LNCaP clone FGC (cell line): Measurements from ENCODE around the gene RELN.

Source experiments
- DNase-seq: peaks from one replicate; pipeline ENCODE4 v3.0.0-alpha.2; 2011; ENCODE audit warnings: low read depth
- H3K4me3 ChIP-seq: 2 replicates; pipeline ENCODE4 v1.5.1; 2011; ENCODE audit warnings: mild to moderate bottlenecking, low read depth, low read length, control low read depth
- TF ChIP-seq, protein P1 (sequence below): IDR thresholded peaks from 2 replicates; pipeline ENCODE4 v1.5.1; 2012; ENCODE audit warnings: mild to moderate bottlenecking; ENCODE audit not compliant: control insufficient read depth, insufficient read depth; ENCODE audit errors: extremely low read depth

The RELN gene

DNA sequence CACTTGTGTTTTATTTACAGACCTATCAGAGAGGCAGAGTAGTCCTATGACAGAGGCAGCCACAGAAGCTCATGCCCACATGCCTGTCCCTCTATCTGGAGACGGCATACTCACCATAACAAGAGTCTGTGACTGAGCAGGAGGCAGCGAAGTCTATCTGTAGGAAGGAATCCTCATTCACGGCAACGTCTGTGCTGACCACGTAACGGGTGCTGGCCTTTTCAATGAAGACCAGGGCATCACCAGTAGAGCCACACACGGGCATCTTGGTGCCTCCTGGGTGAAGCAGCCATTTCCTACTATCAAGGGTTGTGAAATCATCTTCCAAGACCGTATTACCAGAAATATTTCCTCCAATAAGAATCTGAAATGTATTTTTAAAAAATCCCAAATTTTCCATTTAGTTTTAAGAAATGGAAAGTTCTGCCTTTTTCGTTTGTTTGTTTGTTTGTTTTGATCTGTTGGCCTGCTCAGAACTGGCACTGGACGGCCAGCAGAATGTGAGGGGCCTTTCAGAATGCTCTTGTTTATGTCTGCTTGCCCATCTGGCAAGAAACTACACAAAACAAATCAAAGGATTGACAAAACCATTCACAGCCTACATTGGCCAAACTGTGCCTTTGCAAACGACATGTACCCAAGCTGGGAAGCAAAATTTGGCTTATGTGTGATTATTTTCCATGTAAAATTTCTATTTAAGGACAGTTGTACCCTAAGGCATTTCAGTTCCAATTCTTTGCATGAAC lies 450.3 kb downstream of the RELN start:
- H3K4me3 ChIP-seq = no peak overlapping the region

DNA sequence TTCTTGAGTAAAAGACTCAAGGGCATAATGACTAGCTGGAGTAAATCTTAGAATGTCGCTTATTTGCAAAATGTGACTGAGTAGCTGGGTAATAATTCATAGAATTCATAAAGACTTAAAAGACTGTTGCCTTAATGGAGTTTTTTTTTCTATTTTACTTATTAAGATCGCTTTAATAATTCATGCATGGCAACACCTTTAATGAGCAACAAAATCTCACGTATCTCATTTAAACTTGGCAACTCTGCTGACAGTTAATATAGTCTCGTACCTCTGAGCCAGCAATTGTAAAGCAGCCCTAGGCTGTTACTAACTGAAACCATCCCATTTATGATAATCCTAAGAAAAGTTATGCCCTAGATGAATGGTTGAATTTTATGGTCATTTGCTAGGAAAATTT lies 455.7 kb downstream of the RELN start:
- TF ChIP-seq, protein P1, sequence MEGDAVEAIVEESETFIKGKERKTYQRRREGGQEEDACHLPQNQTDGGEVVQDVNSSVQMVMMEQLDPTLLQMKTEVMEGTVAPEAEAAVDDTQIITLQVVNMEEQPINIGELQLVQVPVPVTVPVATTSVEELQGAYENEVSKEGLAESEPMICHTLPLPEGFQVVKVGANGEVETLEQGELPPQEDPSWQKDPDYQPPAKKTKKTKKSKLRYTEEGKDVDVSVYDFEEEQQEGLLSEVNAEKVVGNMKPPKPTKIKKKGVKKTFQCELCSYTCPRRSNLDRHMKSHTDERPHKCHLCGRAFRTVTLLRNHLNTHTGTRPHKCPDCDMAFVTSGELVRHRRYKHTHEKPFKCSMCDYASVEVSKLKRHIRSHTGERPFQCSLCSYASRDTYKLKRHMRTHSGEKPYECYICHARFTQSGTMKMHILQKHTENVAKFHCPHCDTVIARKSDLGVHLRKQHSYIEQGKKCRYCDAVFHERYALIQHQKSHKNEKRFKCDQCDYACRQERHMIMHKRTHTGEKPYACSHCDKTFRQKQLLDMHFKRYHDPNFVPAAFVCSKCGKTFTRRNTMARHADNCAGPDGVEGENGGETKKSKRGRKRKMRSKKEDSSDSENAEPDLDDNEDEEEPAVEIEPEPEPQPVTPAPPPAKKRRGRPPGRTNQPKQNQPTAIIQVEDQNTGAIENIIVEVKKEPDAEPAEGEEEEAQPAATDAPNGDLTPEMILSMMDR = no peak
- no peak for DNase-seq
- H3K4me3 ChIP-seq = no peak overlapping the region

More for the DNA sequence above, 450.3 kb downstream of the RELN start:
- TF ChIP-seq, protein P1 = no peak
- no peak for DNase-seq

DNA sequence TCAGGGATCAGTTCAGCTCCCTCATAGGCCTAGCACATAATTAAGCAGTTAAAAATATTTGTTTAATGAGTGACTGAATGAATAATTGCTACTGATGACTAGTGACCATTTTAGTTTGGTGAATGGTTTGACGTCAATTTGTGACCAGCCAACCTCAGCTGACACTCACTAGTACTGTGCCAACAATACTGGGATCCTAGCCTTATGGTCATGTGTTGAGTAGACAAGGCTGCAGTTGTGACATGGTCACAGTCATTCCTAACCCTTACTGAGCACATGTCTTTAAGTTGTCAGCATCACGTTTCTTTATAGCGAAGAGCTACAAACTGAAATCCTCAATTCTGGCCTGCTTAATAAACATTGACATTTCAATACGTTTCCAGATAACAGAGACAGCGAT lies 456.5 kb downstream of the RELN start:
- DNase-seq = no peak
- TF ChIP-seq, protein P1 = no peak
- no peak overlapping the region for H3K4me3 ChIP-seq

DNA sequence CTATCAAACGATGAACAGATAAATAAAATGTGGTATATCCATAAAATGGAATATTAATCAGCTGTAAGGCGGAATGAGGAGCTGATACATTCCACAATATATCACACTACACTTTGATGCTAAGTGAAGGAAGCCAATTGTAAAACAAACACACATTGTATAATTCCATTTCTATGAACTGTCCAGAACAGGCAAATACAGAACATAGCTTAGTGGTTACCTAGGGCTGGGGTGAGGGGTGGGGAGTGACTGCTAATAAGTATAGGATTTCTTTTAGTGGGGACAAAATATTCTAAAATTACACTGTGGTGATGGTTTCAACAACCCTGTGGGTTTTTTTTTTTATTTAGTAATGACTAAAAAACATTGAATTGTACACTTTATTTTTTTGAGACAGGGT lies 461.3 kb downstream of the RELN start:
- no peak for DNase-seq
- TF ChIP-seq, protein P1 = no peak

DNA sequence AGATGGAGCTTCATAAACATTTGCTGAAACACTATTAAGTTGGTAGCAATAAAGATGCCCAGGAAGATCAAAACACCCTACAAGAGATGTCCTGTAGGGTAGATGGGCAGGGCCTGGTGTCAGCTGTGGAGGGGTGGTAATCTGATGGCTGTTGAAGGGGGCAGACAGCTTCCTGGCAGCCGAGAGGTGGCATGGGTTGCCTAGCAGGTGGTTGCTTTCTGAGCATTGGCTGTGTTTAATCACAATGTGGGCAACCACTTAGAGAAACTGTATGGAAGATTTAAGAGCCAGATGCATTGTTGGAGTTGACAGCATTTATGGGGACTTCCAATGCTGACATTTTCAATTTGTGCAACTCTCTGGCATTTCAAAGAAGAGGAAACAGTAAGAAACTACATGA lies 463.5 kb downstream of the RELN start:
- TF ChIP-seq, protein P1 = no peak
- no peak for DNase-seq
- no peak overlapping the region for H3K4me3 ChIP-seq

More for the DNA sequence above, 461.3 kb downstream of the RELN start:
- no peak overlapping the region for H3K4me3 ChIP-seq

DNA sequence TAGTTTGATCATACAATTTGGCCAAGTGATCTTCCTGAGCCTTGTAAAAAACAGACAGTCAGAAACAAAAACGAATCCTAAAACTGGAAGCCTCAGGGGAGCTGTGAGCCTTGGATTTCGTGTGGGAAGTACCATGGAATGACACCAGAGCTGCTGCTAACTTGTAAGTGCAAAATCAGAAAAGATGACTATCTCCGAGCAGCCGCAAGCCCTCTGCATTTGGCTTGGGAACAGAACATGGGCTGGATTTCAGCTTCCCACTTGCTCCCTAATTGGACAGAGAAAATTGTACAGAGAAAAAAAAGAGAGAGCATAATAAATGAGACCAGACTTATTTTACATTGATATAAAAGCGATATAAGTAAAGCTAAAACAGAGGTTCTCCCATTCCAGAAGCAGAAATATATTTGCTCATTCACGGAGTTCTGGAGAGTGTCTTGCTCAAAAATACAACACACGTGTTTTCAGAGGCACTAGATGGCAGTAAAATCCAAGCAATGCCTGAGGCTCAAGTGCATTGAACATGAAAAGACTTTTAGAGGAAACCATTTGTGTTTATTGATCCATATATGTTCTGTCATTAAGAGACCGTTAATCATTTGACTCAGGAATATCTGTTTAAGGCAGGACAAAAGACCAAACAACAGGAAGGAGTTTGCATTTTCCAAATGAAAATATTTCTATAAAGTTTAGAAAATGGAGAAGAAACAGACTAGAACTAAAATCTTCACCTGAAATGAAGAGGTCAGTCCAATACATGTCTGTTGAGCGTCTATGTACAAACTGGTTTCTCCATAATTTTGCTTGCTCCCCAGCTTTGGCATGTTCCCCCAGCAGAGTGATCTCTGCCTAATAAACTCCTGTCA lies 465.2 kb downstream of the RELN start:
- peak; percentile 42 for DNase-seq
- H3K4me3 ChIP-seq = no peak overlapping the region
- TF ChIP-seq, protein P1 = peak; percentile 70
